Measurements from ENCODE around the gene PXDN.

DNA sequence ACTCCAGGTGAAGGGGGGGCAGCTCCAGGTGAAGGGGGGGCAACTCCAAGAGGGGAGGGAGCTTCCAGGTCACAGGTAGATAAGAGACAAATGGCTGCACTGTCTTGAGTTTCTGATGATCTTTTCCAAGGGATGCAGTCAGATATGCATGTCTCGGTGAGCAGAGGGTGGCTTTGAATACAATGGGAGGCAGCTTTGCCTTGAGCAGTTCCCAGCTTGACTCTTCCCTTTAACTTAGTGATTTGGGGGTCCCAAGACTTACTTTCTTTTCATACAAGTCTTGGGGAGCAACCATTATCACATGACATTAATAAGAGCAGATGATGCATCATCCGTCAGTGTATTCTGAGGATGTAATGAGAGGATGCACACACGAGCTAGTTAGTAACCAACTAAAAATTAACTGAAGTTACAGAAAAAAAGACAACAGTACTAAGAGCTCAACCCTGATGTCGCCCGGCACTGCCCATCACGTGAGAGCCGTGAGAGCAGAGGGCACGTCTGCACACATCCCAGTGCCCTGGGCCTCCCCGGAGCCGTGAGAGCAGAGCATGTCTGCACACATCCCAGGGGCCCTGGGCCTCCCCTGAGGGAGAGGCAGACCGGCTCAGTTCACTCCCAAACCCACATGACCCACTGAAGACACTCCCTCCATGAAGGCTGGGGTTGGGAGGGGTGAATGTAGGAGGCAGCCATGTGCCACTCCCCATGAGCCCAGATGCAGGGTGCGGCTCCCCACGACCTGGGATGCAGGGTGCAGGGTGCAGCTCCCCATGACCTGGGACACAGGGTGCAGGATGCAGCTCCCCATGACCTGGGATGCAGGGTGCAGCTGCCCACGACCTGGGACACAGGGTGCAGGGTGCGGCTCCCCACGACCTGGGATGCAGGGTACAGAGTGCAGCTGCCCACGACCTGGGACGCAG, 39.4 kb downstream of the PXDN start:
- TF ChIP-seq, protein P1, sequence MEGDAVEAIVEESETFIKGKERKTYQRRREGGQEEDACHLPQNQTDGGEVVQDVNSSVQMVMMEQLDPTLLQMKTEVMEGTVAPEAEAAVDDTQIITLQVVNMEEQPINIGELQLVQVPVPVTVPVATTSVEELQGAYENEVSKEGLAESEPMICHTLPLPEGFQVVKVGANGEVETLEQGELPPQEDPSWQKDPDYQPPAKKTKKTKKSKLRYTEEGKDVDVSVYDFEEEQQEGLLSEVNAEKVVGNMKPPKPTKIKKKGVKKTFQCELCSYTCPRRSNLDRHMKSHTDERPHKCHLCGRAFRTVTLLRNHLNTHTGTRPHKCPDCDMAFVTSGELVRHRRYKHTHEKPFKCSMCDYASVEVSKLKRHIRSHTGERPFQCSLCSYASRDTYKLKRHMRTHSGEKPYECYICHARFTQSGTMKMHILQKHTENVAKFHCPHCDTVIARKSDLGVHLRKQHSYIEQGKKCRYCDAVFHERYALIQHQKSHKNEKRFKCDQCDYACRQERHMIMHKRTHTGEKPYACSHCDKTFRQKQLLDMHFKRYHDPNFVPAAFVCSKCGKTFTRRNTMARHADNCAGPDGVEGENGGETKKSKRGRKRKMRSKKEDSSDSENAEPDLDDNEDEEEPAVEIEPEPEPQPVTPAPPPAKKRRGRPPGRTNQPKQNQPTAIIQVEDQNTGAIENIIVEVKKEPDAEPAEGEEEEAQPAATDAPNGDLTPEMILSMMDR (conservative IDR thresholded peaks at IDR 0.05 in 1 of 2, IDR thresholded peaks at IDR 0.05 in 1 of 2; ENCODE audit: extremely low read depth in 1 of 2, insufficient read depth in 1 of 2, low read depth in 1 of 2, low read length in 2 of 2) = no peak
- no peak for TF ChIP-seq EZH2 (IDR thresholded peaks at IDR 0.05; ENCODE audit: borderline replicate concordance, low read length)

Measured in mammary epithelial cell (primary cell).